ENCODE data around the gene INSRR.

INSRR gene

GRCh38 chr1:156822680-156823079 is 36.2 kb downstream of the INSRR start:
- FAIRE-seq = no peak

- no peak for FAIRE-seq
These were observed 37.1 kb downstream of the INSRR start for GRCh38 chr1:156821801-156822200.

GRCh38 chr1:156816561-156817328 is 42.2 kb downstream of the INSRR start, which contains the start of gene SH2D2A:
TSS of gene SH2D2A (minus strand) at chr1:156816848. CDS start at chr1:156816708, 140 bp downstream.
- no peak for FAIRE-seq

- no peak for FAIRE-seq
These were observed 42.9 kb downstream of the INSRR start for GRCh38 chr1:156815961-156816422.

GRCh38 chr1:156815307-156815826 is 43.5 kb downstream of the INSRR start:
- FAIRE-seq = no peak

GRCh38 chr1:156814571-156815260 is 44.2 kb downstream of the INSRR start:
- FAIRE-seq = no peak

- FAIRE-seq = no peak
These were observed 45.0 kb downstream of the INSRR start for GRCh38 chr1:156813750-156814570.

- FAIRE-seq = no peak
These were observed 45.6 kb downstream of the INSRR start for GRCh38 chr1:156813298-156813697.

GRCh38 chr1:156812293-156812990 is 46.5 kb downstream of the INSRR start:
- no peak for FAIRE-seq

GRCh38 chr1:156811168-156811567 is 47.7 kb downstream of the INSRR start:
- no peak for FAIRE-seq

GRCh38 chr1:156809711-156810366 is 49.1 kb downstream of the INSRR start:
- no peak for FAIRE-seq

GRCh38 chr1:156809281-156809680 is 49.6 kb downstream of the INSRR start:
- FAIRE-seq = no peak

GRCh38 chr1:156808186-156809030 is 50.5 kb downstream of the INSRR start:
- no peak for FAIRE-seq

- no peak for FAIRE-seq
These were observed 51.3 kb downstream of the INSRR start for GRCh38 chr1:156807627-156808026.

GRCh38 chr1:156806512-156807440 is 52.1 kb downstream of the INSRR start:
- no peak for FAIRE-seq

GRCh38 chr1:156805766-156806511 is 53.0 kb downstream of the INSRR start:
- FAIRE-seq = peak; percentile 13

- no peak for FAIRE-seq
These were observed 54.2 kb downstream of the INSRR start for GRCh38 chr1:156804572-156805243.

- FAIRE-seq = no peak
These were observed 54.9 kb downstream of the INSRR start for GRCh38 chr1:156804026-156804425.
